Measurements from ENCODE around the gene MIA.
"Not testable (repeated sequence)": the region's sequence is repeated elsewhere in the genome, so short reads cannot be mapped to it uniquely, and the experiment has no call there.

Gene MIA

DNA sequence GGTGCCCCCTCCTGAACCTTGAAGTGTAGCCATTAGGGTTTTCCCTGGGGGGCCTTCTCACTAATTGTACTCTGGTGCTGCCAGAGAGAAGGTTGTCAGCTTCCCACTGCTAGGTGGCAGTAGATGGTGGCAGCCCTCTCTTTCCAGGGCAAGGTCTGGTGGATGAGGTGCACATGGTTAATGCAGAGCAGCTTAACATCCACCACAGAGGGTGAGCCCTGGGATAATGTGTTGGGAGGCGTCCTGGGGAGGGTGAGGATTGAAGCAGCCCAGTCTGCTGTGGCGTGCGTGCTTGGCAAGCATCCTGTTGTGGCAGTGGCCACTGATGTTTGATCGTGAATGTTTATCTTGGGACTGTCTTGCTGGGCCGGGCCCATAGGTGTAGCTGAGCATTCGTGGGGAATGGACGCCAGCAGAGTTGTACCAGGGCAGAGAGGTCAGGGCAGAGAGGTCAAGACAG lies 29.5 kb downstream of the MIA start:
- DNase-seq = no peak

GRCh38 chr19:40805258-40805868 lies 30.0 kb downstream of the MIA start:
- DNase-seq = no peak

GRCh38 chr19:40806423-40807146 lies 31.3 kb downstream of the MIA start:
- peak; percentile 91 for DNase-seq

- no peak for DNase-seq
Measured at GRCh38 chr19:40807147-40808020, 32.1 kb downstream of the MIA start.

DNA sequence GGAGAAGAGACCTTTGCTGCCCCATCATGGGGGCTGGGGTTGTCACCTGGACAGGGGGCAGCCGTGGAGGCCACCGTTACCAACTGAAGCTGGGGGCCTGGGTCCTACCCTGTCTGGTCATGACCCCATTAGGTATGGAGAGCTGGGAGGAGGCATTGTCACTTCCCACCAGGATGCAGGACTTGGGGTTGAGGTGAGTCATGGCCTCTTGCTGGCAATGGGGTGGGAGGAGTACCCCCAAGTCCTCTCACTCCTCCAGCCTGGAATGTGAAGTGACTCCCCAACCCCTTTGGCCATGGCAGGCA lies 32.7 kb downstream of the MIA start:
- no peak for DNase-seq

DNA sequence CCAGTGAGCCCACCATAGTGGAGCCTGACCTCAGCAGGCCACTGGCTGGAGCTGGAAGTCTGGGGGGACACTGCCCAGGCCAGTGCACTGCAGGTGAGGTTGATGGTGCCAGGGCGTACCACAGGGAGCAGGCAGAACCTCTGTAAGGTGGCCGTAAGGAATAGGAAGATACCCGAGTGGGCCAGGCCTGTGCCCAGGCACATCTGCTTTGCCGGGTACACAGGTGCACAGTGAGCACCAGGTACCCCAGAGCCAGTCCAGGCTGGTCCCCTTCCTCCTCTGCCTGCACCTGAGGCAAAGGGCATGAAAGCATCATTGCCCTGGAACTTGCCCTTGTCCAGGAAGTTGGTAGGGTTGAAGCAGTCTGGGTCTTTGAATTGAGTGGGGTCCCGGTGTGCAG lies 33.2 kb downstream of the MIA start:
- no peak for DNase-seq

DNA sequence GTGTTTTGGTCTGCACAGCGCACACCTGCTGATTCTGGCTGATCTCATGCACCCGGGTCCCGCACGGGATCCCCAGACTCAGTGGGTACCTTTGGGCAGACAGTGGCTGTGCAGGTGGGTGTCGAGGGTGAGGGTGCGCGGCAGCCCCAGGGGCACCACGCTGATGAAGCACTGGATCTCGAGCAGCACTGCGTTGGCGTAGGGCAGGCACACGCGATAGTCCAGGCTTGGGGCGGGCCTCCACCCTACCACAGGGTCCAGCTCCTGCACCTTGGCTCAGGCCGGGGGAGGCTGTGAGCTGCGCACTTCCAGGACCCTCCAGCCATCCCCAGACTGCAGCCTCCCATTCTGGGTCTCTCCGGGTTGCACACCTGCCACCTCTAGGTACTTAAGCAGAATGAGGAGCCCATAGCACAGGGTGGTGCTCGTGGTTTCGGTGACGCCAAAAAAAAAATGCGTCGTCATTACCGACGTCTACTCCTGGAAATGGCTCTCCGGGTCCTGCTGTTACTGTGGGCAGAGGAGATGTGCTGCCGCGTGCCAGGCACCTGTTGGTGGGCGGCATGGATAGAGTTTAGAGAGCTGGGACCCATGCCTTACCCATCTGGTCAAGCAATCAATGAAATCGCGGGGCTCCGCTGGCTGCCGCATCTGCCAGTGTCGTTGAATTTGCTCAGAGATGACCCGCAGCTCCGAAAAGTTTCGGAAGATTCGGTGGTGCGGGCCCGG lies 34.2 kb downstream of the MIA start:
- DNase-seq = no peak

DNA sequence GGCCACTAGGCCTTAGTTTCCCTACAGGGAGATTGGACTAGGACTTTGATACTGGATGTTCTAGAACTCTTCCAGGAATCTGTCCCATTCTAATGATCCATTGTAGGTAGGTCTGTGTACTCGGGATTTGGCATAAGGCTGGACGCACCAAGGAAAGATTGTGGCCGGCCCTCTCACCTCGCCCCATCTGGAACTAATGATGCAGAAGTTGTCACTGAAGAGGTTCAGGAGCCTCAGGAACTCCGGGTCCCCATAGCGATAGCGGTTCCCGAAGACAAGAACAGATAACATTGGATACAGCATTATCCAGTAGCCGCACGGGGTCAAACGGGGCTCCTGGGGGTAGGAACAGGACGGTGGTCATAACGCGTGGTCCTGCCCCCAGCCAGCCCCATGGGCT lies 34.8 kb downstream of the MIA start:
- no peak for DNase-seq

GRCh38 chr19:40810649-40811408 lies 35.5 kb downstream of the MIA start:
- peak; percentile 86 for DNase-seq

- peak; percentile 60 for DNase-seq
Measured at GRCh38 chr19:40811478-40812341, 36.4 kb downstream of the MIA start.

DNA sequence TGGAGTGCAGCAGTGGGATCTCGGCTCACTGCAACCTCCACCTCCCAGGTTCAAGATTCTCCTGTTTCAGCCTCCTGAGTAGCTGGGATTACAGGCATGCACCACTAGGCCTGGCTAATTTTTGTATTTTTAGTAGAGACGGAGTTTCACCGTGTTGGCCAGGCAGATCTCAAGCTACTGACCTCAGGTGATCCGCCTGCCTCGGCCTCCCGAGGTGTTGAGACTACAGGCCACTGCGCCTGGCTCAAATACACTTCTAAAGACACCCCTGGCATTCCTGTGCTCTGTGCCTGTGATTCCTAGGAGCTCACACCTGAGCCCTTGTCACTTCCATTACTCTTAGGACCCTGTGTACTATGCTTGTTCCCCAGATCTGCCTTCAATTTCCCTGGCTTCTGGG lies 37.2 kb downstream of the MIA start:
- not testable (repeated sequence) for DNase-seq

GRCh38 chr19:40813182-40813581 lies 37.9 kb downstream of the MIA start:
- DNase-seq = no peak

GRCh38 chr19:40815223-40815622 lies 39.9 kb downstream of the MIA start:
- no peak for DNase-seq

GRCh38 chr19:40818480-40819399 lies 43.4 kb downstream of the MIA start:
- peak; percentile 82 for DNase-seq

DNA sequence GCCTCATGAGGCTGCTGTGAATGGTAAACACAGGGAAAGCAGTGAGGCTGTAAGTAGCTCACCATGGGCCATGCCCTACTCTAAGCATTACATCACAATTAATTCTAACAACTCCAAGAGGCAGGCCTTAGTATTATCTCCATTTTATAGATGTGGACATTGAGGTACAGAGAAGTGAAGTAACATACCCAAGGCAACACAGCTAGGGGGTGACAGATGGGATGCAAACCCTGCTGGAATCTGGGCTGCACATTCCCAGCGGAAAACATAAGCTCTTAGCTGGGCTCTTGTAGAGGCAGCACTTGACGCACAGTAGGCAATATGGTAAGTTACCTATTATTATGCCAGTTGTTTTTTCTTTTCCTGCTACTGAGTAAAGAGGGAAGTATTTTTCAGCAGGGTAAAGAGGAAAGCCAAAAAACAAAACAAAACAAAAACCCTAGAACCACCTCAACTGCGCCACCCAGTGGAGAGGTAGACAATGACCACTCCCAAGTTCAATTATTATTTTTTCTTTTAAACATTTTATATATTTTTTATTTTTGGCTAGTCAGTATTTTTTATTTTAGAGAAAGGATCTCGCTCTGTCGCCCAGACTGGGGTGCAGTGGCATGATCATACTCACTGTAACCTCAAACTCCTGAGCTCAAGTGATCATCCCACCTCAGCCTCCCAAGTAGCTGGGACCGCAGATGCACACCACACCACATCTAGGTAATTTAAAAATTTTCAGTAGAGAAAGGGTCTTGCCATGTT lies 44.3 kb downstream of the MIA start:
- peak; percentile 71 for DNase-seq

DNA sequence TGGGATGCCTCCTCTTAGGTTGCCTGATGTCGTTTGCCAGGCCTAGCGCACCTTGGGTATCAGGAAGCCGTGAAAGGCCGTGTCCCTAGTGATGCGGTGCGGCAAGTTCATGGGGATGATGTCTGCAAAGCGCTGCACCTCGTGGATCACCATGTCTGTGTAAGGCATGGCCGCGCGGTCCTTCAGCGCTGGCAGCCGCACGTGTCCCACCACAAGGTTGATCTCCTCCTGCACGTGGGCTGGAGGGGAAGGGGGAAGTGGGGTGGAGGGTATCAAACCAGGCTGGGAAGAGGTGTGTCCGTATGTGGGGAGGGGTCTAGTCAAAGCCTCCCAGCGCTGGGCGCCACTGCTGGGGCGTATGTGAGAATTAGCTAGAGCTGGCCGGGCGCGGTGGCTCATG lies 46.8 kb downstream of the MIA start:
- no peak for DNase-seq

DNA sequence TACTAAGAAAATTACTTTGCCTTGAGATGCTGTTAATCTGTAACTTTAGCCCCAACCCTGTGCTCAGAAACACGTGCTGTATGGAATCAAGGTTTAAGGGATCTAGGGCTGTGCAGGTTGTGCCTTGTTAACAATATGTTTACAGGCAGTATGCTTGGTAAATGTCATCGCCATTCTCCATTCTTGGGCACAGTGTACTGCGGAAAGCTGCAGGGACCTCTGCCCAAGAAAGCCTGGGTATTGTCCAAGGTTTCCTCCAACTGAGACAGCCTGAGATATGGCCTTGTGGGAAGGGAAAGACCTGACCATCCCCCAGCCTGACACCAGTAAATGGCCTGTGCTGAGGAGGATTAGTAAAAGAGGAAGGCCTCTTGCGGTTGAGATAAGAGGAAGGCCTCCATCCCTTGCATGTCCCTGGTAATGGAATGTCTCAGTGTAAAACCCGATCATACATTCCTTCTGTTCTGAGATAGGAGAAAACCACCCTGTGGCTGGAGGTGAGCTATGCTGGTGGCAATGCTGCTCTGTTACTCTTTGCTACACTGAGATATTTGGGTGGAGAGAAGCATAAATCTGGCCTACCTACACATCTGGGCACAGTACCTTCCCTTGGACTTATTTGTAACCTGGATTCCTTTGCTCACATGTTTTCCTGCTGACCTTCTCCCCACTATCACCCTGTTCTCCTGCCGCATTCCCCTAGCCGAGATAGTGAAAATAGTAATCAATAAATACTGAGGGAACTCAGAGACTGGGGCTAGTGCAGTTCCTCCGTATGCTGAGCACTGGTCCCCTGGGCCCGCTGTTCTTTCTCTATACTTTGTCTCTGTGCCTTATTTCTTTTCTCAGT lies 47.6 kb downstream of the MIA start:
- peak; percentile 97 for DNase-seq

DNA sequence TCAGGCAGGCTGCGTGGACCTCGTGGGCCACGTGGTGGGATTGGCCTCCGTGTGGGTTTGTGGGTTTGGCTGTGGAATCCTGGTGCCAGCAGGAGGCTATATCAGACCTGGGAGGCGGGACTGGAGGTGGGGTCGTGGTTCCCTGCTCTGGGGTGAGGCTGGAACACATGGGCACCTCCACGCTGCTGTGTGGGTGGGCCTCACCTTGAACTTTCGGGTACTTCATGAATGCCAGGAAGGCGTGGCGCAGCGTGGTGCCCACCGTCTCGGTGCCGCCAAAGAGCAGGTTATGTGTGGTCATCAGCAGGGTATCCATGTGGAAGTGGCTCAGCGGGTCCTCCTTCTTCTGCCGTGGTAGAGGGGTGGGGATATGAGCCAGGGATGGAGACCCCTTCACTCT lies 49.6 kb downstream of the MIA start:
- DNase-seq = not testable (repeated sequence)
